Uterus (tissue), 2 donors: ENCODE results near the gene PUM1.

Source experiments
- POLR2A ChIP-seq, 2 donors: fragments of 450-650 bp; IDR thresholded peaks; one replicate each; pipeline ENCODE4 v1.6.1; 2016; ENCODE audit warnings: antibody characterized with exemption in 2 of 2, mild to moderate bottlenecking in 1 of 2, moderate library complexity in 1 of 2
- TF ChIP-seq, protein P1 (sequence below), 4 experiments: fragments of 200-600 bp in 2 of 4; fragments of 450-650 bp in 2 of 4; sonication (generic) in 2 of 4; IDR thresholded peaks; one replicate each; pipeline ENCODE4 v1.5.1; 2016 to 2019; ENCODE audit warnings: antibody characterized with exemption in 4 of 4, mild to moderate bottlenecking in 2 of 4, moderate library complexity in 1 of 4

DNA sequence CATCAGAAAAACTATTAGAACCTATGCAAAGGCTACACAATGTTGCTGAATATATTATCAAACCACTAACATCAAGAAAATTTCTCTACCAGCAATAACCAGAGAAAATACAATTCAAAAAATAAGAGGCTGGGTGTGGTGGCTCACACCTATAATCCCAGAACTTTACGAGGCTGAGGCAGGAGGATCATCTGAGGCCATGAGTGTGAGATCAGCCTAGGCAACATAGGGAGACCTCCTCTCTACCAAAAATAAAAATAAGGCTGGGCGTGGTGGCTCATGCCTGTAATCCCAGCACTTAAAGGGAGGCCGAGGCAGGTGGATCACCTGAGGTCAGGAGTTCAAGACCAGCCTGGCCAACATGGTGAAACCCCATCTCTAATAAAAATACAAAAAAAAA is 16.9 kb upstream of the PUM1 start:
- TF ChIP-seq POLR2A (IDR thresholded peaks at IDR 0.05) = no peak
- TF ChIP-seq, protein P1, sequence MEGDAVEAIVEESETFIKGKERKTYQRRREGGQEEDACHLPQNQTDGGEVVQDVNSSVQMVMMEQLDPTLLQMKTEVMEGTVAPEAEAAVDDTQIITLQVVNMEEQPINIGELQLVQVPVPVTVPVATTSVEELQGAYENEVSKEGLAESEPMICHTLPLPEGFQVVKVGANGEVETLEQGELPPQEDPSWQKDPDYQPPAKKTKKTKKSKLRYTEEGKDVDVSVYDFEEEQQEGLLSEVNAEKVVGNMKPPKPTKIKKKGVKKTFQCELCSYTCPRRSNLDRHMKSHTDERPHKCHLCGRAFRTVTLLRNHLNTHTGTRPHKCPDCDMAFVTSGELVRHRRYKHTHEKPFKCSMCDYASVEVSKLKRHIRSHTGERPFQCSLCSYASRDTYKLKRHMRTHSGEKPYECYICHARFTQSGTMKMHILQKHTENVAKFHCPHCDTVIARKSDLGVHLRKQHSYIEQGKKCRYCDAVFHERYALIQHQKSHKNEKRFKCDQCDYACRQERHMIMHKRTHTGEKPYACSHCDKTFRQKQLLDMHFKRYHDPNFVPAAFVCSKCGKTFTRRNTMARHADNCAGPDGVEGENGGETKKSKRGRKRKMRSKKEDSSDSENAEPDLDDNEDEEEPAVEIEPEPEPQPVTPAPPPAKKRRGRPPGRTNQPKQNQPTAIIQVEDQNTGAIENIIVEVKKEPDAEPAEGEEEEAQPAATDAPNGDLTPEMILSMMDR (IDR thresholded peaks at IDR 0.05) = no peak
